ENCODE results near the gene KRTDAP. TPM values are rescaled to one million over a fixed set of nuclear protein-coding genes. Genes with fewer than 3 reads are reported as not detected.
A peak's percentile ranks its signal among the peaks of the same experiment; 100 is the strongest.

Gene KRTDAP
- total and polyA plus RNA-seq, 9 of the 15 experiments (the other 6 are each of a cell fraction or from before 2014, with no cell fraction given) = not detected

- TF ChIP-seq, protein P1, sequence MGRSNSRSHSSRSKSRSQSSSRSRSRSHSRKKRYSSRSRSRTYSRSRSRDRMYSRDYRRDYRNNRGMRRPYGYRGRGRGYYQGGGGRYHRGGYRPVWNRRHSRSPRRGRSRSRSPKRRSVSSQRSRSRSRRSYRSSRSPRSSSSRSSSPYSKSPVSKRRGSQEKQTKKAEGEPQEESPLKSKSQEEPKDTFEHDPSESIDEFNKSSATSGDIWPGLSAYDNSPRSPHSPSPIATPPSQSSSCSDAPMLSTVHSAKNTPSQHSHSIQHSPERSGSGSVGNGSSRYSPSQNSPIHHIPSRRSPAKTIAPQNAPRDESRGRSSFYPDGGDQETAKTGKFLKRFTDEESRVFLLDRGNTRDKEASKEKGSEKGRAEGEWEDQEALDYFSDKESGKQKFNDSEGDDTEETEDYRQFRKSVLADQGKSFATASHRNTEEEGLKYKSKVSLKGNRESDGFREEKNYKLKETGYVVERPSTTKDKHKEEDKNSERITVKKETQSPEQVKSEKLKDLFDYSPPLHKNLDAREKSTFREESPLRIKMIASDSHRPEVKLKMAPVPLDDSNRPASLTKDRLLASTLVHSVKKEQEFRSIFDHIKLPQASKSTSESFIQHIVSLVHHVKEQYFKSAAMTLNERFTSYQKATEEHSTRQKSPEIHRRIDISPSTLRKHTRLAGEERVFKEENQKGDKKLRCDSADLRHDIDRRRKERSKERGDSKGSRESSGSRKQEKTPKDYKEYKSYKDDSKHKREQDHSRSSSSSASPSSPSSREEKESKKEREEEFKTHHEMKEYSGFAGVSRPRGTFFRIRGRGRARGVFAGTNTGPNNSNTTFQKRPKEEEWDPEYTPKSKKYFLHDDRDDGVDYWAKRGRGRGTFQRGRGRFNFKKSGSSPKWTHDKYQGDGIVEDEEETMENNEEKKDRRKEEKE (IDR thresholded peaks at IDR 0.05; ENCODE audit: borderline replicate concordance in 1 of 2, control insufficient read depth in 1 of 2, low read depth in 2 of 2, low read length in 1 of 2) = no peak
- TF ChIP-seq MAFG (tag; conservative IDR thresholded peaks at IDR 0.05) = no peak
- TF ChIP-seq NR1H2 (CRISPR knock-in tag; IDR thresholded peaks at IDR 0.05) = no peak
- TF ChIP-seq ZNF764 (CRISPR knock-in tag; IDR thresholded peaks at IDR 0.05; ENCODE audit: low read depth) = no peak
These were observed 32.1 kb downstream of the KRTDAP start (continued) for GRCh38 chr19:35458192-35458591.

- Histone ChIP-seq H3K4me3 (no peak overlapping the region), H3K36me3 (ENCODE audit: control insufficient read depth, insufficient read depth, low read length) (no peaks in the 10 kb centered on the region), H3K4me1 (replicated peaks in 1 of 2; ENCODE audit: control insufficient read depth in 2 of 2, insufficient read depth in 2 of 2, low read length in 2 of 2) (no peaks in the 10 kb centered on the region), H3K4me2 (ENCODE audit: insufficient read depth, low read length) (no peak overlapping the region), H2AFZ (ENCODE audit: low read depth, low read length) (no peak overlapping the region), H4K20me1 (replicated peaks; ENCODE audit: control insufficient read depth, insufficient read depth, low read length) (no peaks in the 10 kb centered on the region), H3K27me3 (ENCODE audit: control insufficient read depth in 2 of 2, insufficient read depth in 2 of 2, low read length in 2 of 2) (peaks cover 16 to 38% of the 10 kb centered on the region in 2 experiments; a peak in 3 of 5 replicates), H3K9me1 (ENCODE audit: control insufficient read depth, insufficient read depth, low read length) (no peaks in the 10 kb centered on the region), H3K9ac (ENCODE audit: insufficient read depth in 1 of 2, low read depth in 2 of 2, low read length in 2 of 2) (no peak overlapping the region), H3K79me2 (ENCODE audit: control insufficient read depth, insufficient read depth, low read length) (no peaks in the 10 kb centered on the region), H3K27ac (ENCODE audit: extremely low read depth, low read depth, low read length) (no peak overlapping the region), H3K9me3 (replicated peaks; ENCODE audit: control insufficient read depth, insufficient read depth, low read depth, low read length) (no peaks in the 10 kb centered on the region)
- in situ Hi-C loops (cut with MboI) (no loop called here), intact Hi-C loops (cut with micrococcal nuclease) (no loop called here)
- POLR2A ChIA-PET = interaction anchor here (0.7 kb wide), 1 partner anchor 15 kb away, joined by 5 read pairs; no protein-coding TSS in a partner anchor
- WGBS (ENCODE audit: insufficient coverage, low coverage, missing lambda C conversion rate) = 11% methylated on average over 5 of the region's 5 CpGs
- ATAC-seq = no peak
- no TSS peak for BruUV-seq (replicated peaks)
- DNase-seq (ENCODE audit: extremely low read depth in 1 of 4, low spot score in 3 of 4) = peak in 1 of 4 experiments; percentile 3
- CTCF ChIA-PET (ENCODE audit: low intra/inter-chr PET ratio) = interaction anchor here (0.5 kb wide), 1 partner anchor 40 kb away, joined by 3 read pairs; no protein-coding TSS in a partner anchor
- FAIRE-seq = no peak
- no peak for TF ChIP-seq PML (IDR thresholded peaks at IDR 0.05; ENCODE audit: low read length)
- TF ChIP-seq SNAPC5 (CRISPR knock-in tag; IDR thresholded peaks at IDR 0.05) = no peak
- no peak for TF ChIP-seq ZNF586 (CRISPR knock-in tag; conservative IDR thresholded peaks at IDR 0.05)
- no peak for TF ChIP-seq ZBTB17 (CRISPR knock-in tag; IDR thresholded peaks at IDR 0.05)
- TF ChIP-seq ZNF184 (CRISPR knock-in tag; IDR thresholded peaks at IDR 0.05) = no peak
- TF ChIP-seq IFI16 (CRISPR knock-in tag; IDR thresholded peaks at IDR 0.05) = no peak
- TF ChIP-seq, protein P2, sequence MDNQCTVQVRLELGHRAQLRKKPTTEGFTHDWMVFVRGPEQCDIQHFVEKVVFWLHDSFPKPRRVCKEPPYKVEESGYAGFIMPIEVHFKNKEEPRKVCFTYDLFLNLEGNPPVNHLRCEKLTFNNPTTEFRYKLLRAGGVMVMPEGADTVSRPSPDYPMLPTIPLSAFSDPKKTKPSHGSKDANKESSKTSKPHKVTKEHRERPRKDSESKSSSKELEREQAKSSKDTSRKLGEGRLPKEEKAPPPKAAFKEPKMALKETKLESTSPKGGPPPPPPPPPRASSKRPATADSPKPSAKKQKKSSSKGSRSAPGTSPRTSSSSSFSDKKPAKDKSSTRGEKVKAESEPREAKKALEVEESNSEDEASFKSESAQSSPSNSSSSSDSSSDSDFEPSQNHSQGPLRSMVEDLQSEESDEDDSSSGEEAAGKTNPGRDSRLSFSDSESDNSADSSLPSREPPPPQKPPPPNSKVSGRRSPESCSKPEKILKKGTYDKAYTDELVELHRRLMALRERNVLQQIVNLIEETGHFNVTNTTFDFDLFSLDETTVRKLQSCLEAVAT (IDR thresholded peaks at IDR 0.05) = no peak
- no peak for TF ChIP-seq RFX7 (CRISPR knock-in tag; IDR thresholded peaks at IDR 0.05)
- no peak for TF ChIP-seq HNRNPL (IDR thresholded peaks at IDR 0.05; ENCODE audit: low read depth, low read length)
- no peak for TF ChIP-seq TEAD1 (CRISPR knock-in tag; IDR thresholded peaks at IDR 0.05)
- no peak for TF ChIP-seq MTA2 (IDR thresholded peaks at IDR 0.05; ENCODE audit: low read depth)
- TF ChIP-seq, protein P3, sequence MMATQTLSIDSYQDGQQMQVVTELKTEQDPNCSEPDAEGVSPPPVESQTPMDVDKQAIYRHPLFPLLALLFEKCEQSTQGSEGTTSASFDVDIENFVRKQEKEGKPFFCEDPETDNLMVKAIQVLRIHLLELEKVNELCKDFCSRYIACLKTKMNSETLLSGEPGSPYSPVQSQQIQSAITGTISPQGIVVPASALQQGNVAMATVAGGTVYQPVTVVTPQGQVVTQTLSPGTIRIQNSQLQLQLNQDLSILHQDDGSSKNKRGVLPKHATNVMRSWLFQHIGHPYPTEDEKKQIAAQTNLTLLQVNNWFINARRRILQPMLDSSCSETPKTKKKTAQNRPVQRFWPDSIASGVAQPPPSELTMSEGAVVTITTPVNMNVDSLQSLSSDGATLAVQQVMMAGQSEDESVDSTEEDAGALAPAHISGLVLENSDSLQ (IDR thresholded peaks at IDR 0.05) = no peak
- TF ChIP-seq SIRT6 (IDR thresholded peaks at IDR 0.05; ENCODE audit: low read depth, low read length) = no peak
- no peak for TF ChIP-seq ZSCAN32 (CRISPR knock-in tag; IDR thresholded peaks at IDR 0.05)
These were observed 33.1 kb downstream of the KRTDAP start for GRCh38 chr19:35457173-35457572.

Data from K562 (cell line).